AG04449 (cell line): ENCODE results near the gene APBA2.

Source experiments
- CTCF ChIA-PET: fragments of 350-600 bp; formaldehyde crosslinking; extraction: SDS; loops from one replicate; lab custom pipeline; 2021; ENCODE audit warnings: antibody characterized with exemption; lab: Yijun Ruan, JAX
- POLR2A ChIA-PET: fragments of 400-600, 350-600 bp; formaldehyde crosslinking; extraction: SDS; loops from one replicate; lab custom pipeline; 2020; ENCODE audit warnings: antibody characterized with exemption, inconsistent platforms; lab: Yijun Ruan, JAX
- DNase-seq: peaks from one replicate; pipeline ENCODE4 v3.0.0-alpha.2; 2010; ENCODE audit warnings: low read depth, low spot score
- H3K4me3 ChIP-seq: 2 replicates; pipeline ENCODE4 v1.5.1; 2011; ENCODE audit warnings: low read depth, mild to moderate bottlenecking, control low read depth, low read length
- TF ChIP-seq, protein P1 (sequence below): IDR thresholded peaks from one replicate; pipeline ENCODE4 v1.5.1; 2011; ENCODE audit warnings: mild to moderate bottlenecking, moderate library complexity, low read length, control low read depth, inconsistent platforms; ENCODE audit not compliant: insufficient read depth; ENCODE audit errors: missing control alignments

APBA2 gene

DNA sequence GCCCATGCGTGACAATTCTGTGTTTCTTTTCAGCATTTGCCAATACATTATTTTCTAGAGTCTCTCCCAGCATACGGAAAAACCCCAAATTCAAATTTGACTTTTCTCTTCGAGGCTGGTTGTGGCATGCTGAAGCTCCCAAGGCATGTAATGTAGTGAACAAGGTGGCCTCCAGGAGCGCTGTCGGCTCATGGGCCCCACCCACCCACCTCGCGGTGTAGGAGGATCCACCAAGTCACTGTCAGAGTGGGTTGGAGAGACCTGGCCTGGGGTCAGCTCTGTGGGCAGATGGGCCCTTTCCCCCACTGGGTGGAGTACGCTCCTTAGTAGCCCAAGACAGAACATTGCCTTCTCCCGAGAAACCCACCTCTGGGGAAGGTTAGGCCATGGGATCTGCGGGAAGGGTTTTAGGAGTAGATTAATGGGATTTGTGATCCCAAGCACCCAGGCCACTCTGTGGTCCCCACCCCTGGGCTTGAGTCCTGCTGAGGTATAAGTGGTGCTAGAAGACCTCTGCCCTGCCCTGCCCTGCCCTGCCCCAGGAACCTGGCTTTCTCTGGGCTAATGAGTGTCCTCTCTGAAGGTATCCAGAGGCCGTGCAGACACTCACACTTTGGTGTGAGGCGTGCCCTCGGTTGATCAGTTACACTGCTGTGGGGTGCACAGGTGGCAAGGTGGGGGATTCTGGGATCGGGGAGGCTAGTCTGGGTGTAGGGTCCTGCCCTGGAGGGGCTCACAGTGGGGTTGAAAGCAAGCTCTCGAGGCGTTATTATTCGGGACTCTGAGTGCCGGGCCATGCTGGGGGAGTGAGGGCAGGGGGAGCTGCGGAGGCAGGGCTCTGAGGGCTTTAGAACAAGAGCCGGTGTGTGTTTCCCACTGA, 97.9 kb downstream of the APBA2 start:
- H3K4me3 ChIP-seq, result no peak overlapping the region
- CTCF ChIA-PET, result interaction anchor here (1.2 kb wide), 1 partner anchor 8 kb away, joined by 7 read pairs; no protein-coding TSS in a partner anchor
- no peak for DNase-seq
- POLR2A ChIA-PET, result no interaction called here
- TF ChIP-seq, protein P1, sequence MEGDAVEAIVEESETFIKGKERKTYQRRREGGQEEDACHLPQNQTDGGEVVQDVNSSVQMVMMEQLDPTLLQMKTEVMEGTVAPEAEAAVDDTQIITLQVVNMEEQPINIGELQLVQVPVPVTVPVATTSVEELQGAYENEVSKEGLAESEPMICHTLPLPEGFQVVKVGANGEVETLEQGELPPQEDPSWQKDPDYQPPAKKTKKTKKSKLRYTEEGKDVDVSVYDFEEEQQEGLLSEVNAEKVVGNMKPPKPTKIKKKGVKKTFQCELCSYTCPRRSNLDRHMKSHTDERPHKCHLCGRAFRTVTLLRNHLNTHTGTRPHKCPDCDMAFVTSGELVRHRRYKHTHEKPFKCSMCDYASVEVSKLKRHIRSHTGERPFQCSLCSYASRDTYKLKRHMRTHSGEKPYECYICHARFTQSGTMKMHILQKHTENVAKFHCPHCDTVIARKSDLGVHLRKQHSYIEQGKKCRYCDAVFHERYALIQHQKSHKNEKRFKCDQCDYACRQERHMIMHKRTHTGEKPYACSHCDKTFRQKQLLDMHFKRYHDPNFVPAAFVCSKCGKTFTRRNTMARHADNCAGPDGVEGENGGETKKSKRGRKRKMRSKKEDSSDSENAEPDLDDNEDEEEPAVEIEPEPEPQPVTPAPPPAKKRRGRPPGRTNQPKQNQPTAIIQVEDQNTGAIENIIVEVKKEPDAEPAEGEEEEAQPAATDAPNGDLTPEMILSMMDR, result no peak

DNA sequence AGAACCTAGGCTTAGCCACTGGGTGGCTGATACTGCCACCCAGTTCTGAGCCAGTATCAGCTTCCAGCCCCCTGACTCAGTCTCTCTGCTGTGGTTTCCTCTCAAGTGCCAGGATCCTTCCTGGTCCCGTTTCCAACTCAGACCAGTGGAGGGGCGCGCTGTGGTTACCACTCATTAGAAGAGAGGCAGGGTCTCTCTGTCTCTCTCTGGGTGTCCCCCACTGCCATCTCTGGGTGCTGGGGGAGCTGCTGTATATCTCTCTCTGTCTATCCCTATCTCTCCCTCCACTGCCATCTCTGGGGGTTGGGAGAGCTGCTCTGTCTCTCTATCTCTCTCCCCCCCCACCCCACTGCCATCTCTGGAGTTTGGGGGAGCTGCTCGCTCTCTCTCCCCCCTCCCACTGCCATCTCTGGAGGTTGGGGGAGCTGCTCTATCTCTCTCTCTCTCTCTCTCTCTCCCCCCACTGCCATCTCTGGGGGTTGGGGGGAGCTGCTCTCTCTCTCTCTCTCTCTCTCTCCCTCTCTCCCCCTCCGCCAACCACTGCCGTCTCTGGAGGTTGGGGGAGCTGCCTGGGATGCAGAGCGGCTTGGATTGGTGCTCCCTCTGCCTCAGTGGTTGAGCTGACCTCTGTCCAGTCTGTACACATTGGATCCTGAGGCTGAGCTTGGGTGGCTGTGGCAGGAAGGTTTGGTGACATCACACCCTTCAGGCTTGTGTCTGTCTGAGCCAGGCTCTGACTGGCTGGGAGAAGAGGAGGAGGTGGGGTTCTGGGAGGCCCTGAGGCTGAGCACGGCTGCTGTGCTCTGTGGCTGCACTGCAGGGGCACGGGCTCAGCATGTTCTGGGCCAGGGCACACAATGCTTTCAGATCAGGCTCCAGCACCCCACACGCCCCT, 98.9 kb downstream of the APBA2 start:
- ChIA-PET POLR2A (no interaction called here), CTCF (interaction anchor here (0.8 to 1.2 kb wide), 3 partner anchors 9 to 117 kb away, joined by 3 to 7 read pairs (median 4); no protein-coding TSS in a partner anchor)
- H3K4me3 ChIP-seq, result no peak overlapping the region
- TF ChIP-seq, protein P1, result no peak
- DNase-seq, result no peak

DNA sequence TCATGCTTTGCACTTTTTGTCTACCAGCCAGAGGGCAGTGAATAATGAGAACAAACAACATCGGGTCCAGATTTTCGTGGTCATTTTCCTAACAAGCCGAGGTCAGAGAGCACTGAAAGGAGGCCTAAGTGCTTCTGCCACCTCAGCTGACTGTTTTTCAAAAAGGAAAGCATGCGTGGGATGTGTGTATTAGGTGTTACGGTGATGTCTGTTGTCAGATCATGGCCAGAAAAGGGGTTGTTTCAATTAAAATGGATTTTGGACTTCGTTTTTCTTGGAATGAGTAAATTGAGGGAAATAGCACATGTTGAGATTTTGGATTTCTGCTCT, 99.5 kb downstream of the APBA2 start:
- ChIA-PET POLR2A (no interaction called here), CTCF (interaction anchor here (0.8 to 1.2 kb wide), 3 partner anchors 9 to 117 kb away, joined by 3 to 7 read pairs (median 4); no protein-coding TSS in a partner anchor)
- TF ChIP-seq, protein P1, result no peak
- no peak for DNase-seq
- no peak overlapping the region for H3K4me3 ChIP-seq

DNA sequence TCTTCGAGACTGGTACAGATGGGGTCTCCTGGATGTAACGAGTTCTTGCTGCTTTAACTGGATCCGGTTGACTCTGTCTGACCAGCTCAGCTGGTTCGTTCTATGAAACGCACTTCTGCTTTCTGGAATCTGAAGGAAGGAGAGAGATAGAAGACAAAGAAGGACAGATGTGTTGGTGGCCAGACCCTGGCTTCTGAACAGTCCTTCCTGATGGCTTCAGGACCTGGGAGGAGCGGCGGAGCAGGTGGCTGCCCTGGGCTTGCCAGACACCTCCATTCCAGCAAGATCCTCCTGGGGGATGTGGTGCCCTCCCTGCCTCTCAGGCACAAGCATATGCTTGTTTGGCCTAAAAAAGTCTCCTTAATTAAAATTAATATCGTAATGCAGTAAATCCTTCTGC, 99.9 kb downstream of the APBA2 start:
- no peak overlapping the region for H3K4me3 ChIP-seq
- POLR2A ChIA-PET, result no interaction called here
- TF ChIP-seq, protein P1, result no peak
- CTCF ChIA-PET, result no interaction called here
- no peak for DNase-seq

DNA sequence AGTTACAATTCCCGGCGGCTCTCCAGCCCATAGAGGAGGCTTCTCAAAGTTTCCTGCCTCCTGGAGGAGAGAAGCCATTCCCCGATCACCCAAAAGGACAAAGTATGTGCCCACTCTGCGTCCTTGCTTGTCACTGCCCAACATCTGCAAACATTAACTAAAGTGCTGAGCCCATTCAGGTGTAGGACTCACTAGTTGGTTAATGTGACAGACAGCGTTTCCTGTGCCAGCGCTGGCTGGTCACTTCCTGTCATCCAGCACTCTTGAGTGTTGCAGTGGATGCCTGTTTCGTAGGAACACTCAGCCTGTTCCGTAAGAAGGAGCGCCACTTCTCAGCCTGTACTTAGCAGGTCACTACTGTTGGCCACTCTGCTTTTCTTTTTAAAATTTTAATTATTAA, 100.3 kb downstream of the APBA2 start:
- TF ChIP-seq, protein P1, result no peak
- POLR2A ChIA-PET, result no interaction called here
- CTCF ChIA-PET, result no interaction called here
- H3K4me3 ChIP-seq, result no peak overlapping the region
- no peak for DNase-seq

DNA sequence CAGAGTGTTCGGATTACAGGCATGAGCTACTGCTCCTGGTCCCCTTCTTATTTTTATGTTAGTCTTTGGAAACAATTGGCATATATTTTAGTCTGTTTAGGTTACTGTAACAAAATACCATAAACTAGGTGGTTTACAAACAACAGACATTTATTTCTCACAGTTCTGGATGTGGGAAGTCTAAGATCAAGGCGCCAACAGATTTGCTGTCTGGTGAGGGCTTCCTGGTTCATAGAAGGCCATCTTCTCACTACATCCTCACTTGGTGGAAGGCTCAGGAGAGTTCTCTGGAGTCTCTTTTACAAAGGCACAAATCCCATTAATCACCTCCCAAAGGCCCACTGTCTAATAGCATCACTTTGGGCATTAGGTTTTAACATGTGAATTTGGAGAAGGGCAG, 101.0 kb downstream of the APBA2 start:
- CTCF ChIA-PET, result no interaction called here
- POLR2A ChIA-PET, result no interaction called here
- no peak overlapping the region for H3K4me3 ChIP-seq
- no peak for DNase-seq
- TF ChIP-seq, protein P1, result no peak
